ENCODE results near the gene MCHR1. TPM values are rescaled to one million over a fixed set of nuclear protein-coding genes. Genes with fewer than 3 reads are reported as not detected.
A peak's percentile ranks its signal among the peaks of the same experiment; 100 is the strongest.
"Not testable (repeated sequence)": the region's sequence is repeated elsewhere in the genome, so short reads cannot be mapped to it uniquely, and the experiment has no call there.

MCHR1 gene
- total RNA-seq, 1 donor from 2014 or later: not detected

GRCh38 chr22:40653361-40653760 is 25.9 kb upstream of the MCHR1 start:
- Histone ChIP-seq H3K4me3 (ENCODE audit: low read depth, low read length) (no peak overlapping the region), H3K27me3 (ENCODE audit: control insufficient read depth, insufficient read depth, low read length) (no peaks in the 10 kb centered on the region), H3K36me3 (ENCODE audit: control insufficient read depth, insufficient read depth, low read length) (no peaks in the 10 kb centered on the region)
- no peak for FAIRE-seq
- no peak for TF ChIP-seq CTCF (IDR thresholded peaks at IDR 0.05; ENCODE audit: insufficient read depth, low read length, severe bottlenecking)
- DNase-seq (ENCODE audit: low read depth): no peak

GRCh38 chr22:40654522-40655167 is 24.6 kb upstream of the MCHR1 start:
- DNase-seq (ENCODE audit: low read depth) (peak; percentile 76), FAIRE-seq (peak; percentile 58)
- no peak overlapping the region for H3K4me3 ChIP-seq (ENCODE audit: low read depth, low read length)
- TF ChIP-seq CTCF (IDR thresholded peaks at IDR 0.05; ENCODE audit: insufficient read depth, low read length, severe bottlenecking): peak; percentile 33
- H3K27me3 ChIP-seq (ENCODE audit: control insufficient read depth, insufficient read depth, low read length): no peaks in the 10 kb centered on the region
- H3K36me3 ChIP-seq (ENCODE audit: control insufficient read depth, insufficient read depth, low read length): no peaks in the 10 kb centered on the region

- DNase-seq (ENCODE audit: low read depth); FAIRE-seq; H3K27me3 ChIP-seq (ENCODE audit: control insufficient read depth, insufficient read depth, low read length); H3K36me3 ChIP-seq (ENCODE audit: control insufficient read depth, insufficient read depth, low read length); H3K4me3 ChIP-seq (ENCODE audit: low read depth, low read length): not testable (repeated sequence)
Observed at GRCh38 chr22:40655941-40656340, 23.3 kb upstream of the MCHR1 start.

- H3K36me3 ChIP-seq (ENCODE audit: control insufficient read depth, insufficient read depth, low read length); H3K4me3 ChIP-seq (ENCODE audit: low read depth, low read length); FAIRE-seq; H3K27me3 ChIP-seq (ENCODE audit: control insufficient read depth, insufficient read depth, low read length); DNase-seq (ENCODE audit: low read depth): not testable (repeated sequence)
Observed at GRCh38 chr22:40656651-40657050, 22.6 kb upstream of the MCHR1 start.

GRCh38 chr22:40659166-40659565 is 20.1 kb upstream of the MCHR1 start:
- FAIRE-seq (no peak), DNase-seq (ENCODE audit: low read depth) (no peak)
- Histone ChIP-seq H3K4me3 (ENCODE audit: low read depth, low read length) (no peak overlapping the region), H3K27me3 (ENCODE audit: control insufficient read depth, insufficient read depth, low read length) (no peaks in the 10 kb centered on the region), H3K36me3 (ENCODE audit: control insufficient read depth, insufficient read depth, low read length) (no peaks in the 10 kb centered on the region)
- TF ChIP-seq CTCF (IDR thresholded peaks at IDR 0.05; ENCODE audit: insufficient read depth, low read length, severe bottlenecking): no peak

- Histone ChIP-seq H3K36me3 (ENCODE audit: control insufficient read depth, insufficient read depth, low read length) (no peaks in the 10 kb centered on the region), H3K27me3 (ENCODE audit: control insufficient read depth, insufficient read depth, low read length) (no peaks in the 10 kb centered on the region), H3K4me3 (ENCODE audit: low read depth, low read length) (no peak overlapping the region)
- TF ChIP-seq CTCF (IDR thresholded peaks at IDR 0.05; ENCODE audit: insufficient read depth, low read length, severe bottlenecking): no peak
- FAIRE-seq: no peak
- DNase-seq (ENCODE audit: low read depth): no peak
Observed at GRCh38 chr22:40660730-40661129, 18.6 kb upstream of the MCHR1 start.

- no peak for DNase-seq (ENCODE audit: low read depth)
- no peaks in the 10 kb centered on the region for H3K36me3 ChIP-seq (ENCODE audit: control insufficient read depth, insufficient read depth, low read length)
- H3K27me3 ChIP-seq (ENCODE audit: control insufficient read depth, insufficient read depth, low read length): no peaks in the 10 kb centered on the region
- TF ChIP-seq CTCF (IDR thresholded peaks at IDR 0.05; ENCODE audit: insufficient read depth, low read length, severe bottlenecking): no peak
- FAIRE-seq: no peak
- H3K4me3 ChIP-seq (ENCODE audit: low read depth, low read length): no peak overlapping the region
Observed at GRCh38 chr22:40661671-40662070, 17.6 kb upstream of the MCHR1 start.
